HepG2 (cell line): ENCODE measurements around the gene OOSP1. TPM values are rescaled to one million over a fixed set of nuclear protein-coding genes. Genes with fewer than 3 reads are reported as not detected.

Source experiments
- HNF4A ChIP-seq: sonication (generic); formaldehyde crosslinking; IDR thresholded peaks from 2 replicates; pipeline ENCODE4 v1.4.0; 2020; ENCODE audit warnings: missing genetic modification reagents
- polyA plus RNA-seq, 8 experiments: library from polyadenylated mRNA; depleted of rRNA in 3 of 8; stranded (reverse) in 7 of 8; unstranded in 1 of 8; fragments of >200 nt; fragmentation: Illumina TruSeq in 4 of 8; extraction: Trizol in 4 of 8; gene quantifications; 2 replicates each; pipeline versions ENCODE4 v1.2.1 to v1.2.3, GENCODE V29; 2011 to 2016; ENCODE audit warnings: low read depth in 4 of 8, missing spikeins in 1 of 8, mixed read lengths in 1 of 8; ENCODE audit not compliant: insufficient read depth in 1 of 8
- total RNA-seq, 5 experiments: library from RNA; depleted of rRNA; stranded (reverse); fragments of >200 nt; fragmentation: Illumina TruSeq; extraction: Trizol; gene quantifications; 2 replicates each; pipeline ENCODE4 v1.2.3, GENCODE V29; 2016; ENCODE audit warnings: low read depth in 1 of 5
- TF ChIP-seq, protein P1 (sequence below): IDR thresholded peaks from 2 replicates; pipeline ENCODE4 v1.6.1; 2018; ENCODE audit warnings: missing genetic modification reagents
- TF ChIP-seq, protein P2 (sequence below): sonication (generic); formaldehyde crosslinking; IDR thresholded peaks from 2 replicates; pipeline ENCODE4 v1.4.0; 2020; ENCODE audit warnings: missing genetic modification reagents, borderline replicate concordance
- TF ChIP-seq, protein P3 (sequence below): sonication (generic); formaldehyde crosslinking; IDR thresholded peaks from 2 replicates; pipeline ENCODE4 v1.8.1; 2022; ENCODE audit warnings: low read depth, mild to moderate bottlenecking, missing genetic modification reagents

Gene OOSP1
- total and polyA plus RNA-seq, 2 of the 13 experiments (the other 11 are each of a cell fraction or from before 2014, with no cell fraction given) = not detected

DNA sequence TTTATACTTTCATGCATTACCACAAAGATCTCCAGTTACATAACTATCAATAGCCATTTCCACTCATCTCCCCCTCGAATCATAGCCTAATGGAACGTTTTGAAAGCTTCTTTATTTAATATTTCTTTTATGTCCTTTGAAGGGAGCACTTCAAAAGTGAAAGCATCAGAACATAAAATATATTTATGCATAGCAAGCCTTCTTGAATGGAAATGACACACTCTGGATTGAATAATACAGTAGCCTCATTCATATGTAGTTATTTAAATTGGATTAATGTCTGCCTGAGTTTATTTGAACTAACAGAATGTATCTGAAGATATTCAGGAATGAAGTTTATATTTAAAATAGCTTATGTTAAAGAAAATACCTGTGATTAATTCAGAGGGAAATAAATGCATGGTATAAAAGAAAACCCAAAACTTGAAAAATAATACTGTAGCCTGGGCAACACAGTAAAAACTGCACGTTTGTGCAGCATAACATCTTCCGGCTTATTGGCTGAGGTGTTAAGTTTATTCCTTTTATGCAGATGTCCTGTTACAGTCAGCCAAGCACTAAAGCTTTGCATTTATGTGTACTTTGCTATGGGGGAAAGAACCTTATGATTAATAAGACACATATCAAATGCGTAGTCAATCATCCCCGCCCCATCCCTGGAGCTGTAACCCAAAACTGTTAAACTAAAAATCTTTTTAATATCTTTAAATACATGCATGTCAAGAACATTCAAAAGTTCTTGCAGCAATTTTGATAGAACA, 37.7 kb upstream of the OOSP1 start (continued):
- TF ChIP-seq, protein P1, sequence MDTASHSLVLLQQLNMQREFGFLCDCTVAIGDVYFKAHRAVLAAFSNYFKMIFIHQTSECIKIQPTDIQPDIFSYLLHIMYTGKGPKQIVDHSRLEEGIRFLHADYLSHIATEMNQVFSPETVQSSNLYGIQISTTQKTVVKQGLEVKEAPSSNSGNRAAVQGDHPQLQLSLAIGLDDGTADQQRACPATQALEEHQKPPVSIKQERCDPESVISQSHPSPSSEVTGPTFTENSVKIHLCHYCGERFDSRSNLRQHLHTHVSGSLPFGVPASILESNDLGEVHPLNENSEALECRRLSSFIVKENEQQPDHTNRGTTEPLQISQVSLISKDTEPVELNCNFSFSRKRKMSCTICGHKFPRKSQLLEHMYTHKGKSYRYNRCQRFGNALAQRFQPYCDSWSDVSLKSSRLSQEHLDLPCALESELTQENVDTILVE (CRISPR knock-in tag) = no peak
- TF ChIP-seq, protein P2, sequence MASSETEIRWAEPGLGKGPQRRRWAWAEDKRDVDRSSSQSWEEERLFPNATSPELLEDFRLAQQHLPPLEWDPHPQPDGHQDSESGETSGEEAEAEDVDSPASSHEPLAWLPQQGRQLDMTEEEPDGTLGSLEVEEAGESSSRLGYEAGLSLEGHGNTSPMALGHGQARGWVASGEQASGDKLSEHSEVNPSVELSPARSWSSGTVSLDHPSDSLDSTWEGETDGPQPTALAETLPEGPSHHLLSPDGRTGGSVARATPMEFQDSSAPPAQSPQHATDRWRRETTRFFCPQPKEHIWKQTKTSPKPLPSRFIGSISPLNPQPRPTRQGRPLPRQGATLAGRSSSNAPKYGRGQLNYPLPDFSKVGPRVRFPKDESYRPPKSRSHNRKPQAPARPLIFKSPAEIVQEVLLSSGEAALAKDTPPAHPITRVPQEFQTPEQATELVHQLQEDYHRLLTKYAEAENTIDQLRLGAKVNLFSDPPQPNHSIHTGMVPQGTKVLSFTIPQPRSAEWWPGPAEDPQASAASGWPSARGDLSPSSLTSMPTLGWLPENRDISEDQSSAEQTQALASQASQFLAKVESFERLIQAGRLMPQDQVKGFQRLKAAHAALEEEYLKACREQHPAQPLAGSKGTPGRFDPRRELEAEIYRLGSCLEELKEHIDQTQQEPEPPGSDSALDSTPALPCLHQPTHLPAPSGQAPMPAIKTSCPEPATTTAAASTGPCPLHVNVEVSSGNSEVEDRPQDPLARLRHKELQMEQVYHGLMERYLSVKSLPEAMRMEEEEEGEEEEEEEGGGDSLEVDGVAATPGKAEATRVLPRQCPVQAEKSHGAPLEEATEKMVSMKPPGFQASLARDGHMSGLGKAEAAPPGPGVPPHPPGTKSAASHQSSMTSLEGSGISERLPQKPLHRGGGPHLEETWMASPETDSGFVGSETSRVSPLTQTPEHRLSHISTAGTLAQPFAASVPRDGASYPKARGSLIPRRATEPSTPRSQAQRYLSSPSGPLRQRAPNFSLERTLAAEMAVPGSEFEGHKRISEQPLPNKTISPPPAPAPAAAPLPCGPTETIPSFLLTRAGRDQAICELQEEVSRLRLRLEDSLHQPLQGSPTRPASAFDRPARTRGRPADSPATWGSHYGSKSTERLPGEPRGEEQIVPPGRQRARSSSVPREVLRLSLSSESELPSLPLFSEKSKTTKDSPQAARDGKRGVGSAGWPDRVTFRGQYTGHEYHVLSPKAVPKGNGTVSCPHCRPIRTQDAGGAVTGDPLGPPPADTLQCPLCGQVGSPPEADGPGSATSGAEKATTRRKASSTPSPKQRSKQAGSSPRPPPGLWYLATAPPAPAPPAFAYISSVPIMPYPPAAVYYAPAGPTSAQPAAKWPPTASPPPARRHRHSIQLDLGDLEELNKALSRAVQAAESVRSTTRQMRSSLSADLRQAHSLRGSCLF (CRISPR knock-in tag) = no peak
- no peak for TF ChIP-seq HNF4A
- TF ChIP-seq, protein P3, sequence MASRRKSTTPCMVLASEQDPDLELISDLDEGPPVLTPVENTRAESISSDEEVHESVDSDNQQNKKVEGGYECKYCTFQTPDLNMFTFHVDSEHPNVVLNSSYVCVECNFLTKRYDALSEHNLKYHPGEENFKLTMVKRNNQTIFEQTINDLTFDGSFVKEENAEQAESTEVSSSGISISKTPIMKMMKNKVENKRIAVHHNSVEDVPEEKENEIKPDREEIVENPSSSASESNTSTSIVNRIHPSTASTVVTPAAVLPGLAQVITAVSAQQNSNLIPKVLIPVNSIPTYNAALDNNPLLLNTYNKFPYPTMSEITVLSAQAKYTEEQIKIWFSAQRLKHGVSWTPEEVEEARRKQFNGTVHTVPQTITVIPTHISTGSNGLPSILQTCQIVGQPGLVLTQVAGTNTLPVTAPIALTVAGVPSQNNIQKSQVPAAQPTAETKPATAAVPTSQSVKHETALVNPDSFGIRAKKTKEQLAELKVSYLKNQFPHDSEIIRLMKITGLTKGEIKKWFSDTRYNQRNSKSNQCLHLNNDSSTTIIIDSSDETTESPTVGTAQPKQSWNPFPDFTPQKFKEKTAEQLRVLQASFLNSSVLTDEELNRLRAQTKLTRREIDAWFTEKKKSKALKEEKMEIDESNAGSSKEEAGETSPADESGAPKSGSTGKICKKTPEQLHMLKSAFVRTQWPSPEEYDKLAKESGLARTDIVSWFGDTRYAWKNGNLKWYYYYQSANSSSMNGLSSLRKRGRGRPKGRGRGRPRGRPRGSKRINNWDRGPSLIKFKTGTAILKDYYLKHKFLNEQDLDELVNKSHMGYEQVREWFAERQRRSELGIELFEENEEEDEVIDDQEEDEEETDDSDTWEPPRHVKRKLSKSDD (CRISPR knock-in tag) = no peak
- TF ChIP-seq, all 625 proteins: peak for 0
